RWPE2 (cell line): Measurements from ENCODE around the gene ARHGAP32.

Source experiments
- ATAC-seq: fragments of 200-7000 bp; cut with Tn5 transposase; 3 replicates; pipeline ENCODE4 v1.9.1; 2021; ENCODE audit warnings: low read depth
- DNase-seq: peaks from one replicate; pipeline ENCODE4 v3.0.0-alpha.2; 2020; ENCODE audit warnings: low spot score
- H3K27ac ChIP-seq: fragments of 450-650 bp; 2 replicates; pipeline ENCODE4 v1.5.1; 2017; ENCODE audit warnings: mild to moderate bottlenecking; ENCODE audit not compliant: poor library complexity, severe bottlenecking
- H3K27me3 ChIP-seq: fragments of 250-450 bp; sonication (Bioruptor Pico); 2 replicates; pipeline ENCODE4 v1.5.1; 2021; ENCODE audit warnings: mild to moderate bottlenecking, moderate library complexity; ENCODE audit not compliant: insufficient read depth, poor library complexity, severe bottlenecking
- H3K36me3 ChIP-seq: fragments of 250-450 bp; sonication (Bioruptor Pico); 2 replicates; pipeline ENCODE4 v1.5.1; 2020; ENCODE audit warnings: low read depth, mild to moderate bottlenecking, moderate library complexity
- H3K4me1 ChIP-seq: fragments of 250-450 bp; sonication (Bioruptor Pico); 2 replicates; pipeline ENCODE4 v1.5.1; 2021; ENCODE audit warnings: mild to moderate bottlenecking, moderate library complexity; ENCODE audit not compliant: insufficient read depth, poor library complexity, severe bottlenecking
- H3K4me3 ChIP-seq: fragments of 250-450 bp; sonication (Bioruptor Pico); 2 replicates; pipeline ENCODE4 v1.5.1; 2021; ENCODE audit warnings: mild to moderate bottlenecking, moderate library complexity; ENCODE audit not compliant: severe bottlenecking
- H3K9me3 ChIP-seq: fragments of 250-450 bp; sonication (Bioruptor Pico); 2 replicates; pipeline ENCODE4 v1.5.1; 2021; ENCODE audit warnings: mild to moderate bottlenecking, moderate library complexity; ENCODE audit not compliant: severe bottlenecking
- CTCF ChIP-seq: fragments of 450-650 bp; IDR thresholded peaks from one replicate; pipeline ENCODE4 v1.5.1; 2017; ENCODE audit warnings: mild to moderate bottlenecking, moderate library complexity; ENCODE audit not compliant: poor library complexity, severe bottlenecking

Gene ARHGAP32

DNA sequence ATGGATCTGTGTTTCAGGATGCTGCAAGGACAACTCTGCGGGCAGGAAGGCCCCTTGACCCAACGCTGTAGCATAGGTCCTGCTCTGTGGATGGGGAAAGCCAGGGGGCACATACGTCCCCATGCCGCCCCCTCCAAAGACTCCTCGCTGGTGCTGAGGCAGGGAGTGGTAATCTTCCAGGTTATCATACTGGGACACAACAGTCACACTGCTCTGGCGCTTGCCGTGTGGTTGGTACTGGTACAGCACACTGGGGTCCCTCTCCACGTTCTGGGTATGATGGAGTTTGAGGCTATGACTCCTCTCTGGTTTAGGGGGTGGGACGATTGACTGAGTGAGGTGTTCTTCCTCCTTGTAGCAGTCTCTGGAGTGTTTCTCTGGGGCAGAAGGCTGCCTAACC is 223.2 kb downstream of the ARHGAP32 start:
- no peaks in the 10 kb centered on the region for H3K9me3 ChIP-seq
- TF ChIP-seq CTCF: no peak
- ATAC-seq (no peak; the same call in 2 of the 3 replicates), DNase-seq (no peak)
- H3K36me3 ChIP-seq: peaks cover 26% of the 10 kb centered on the region
- no peaks in the 10 kb centered on the region for H3K27me3 ChIP-seq
- no peaks in the 10 kb centered on the region for H3K4me1 ChIP-seq
- H3K27ac ChIP-seq: no peak overlapping the region
- H3K4me3 ChIP-seq: no peak overlapping the region

GRCh38 chr11:128967578-128967977 is 224.5 kb downstream of the ARHGAP32 start:
- Histone ChIP-seq H3K27me3 (no peaks in the 10 kb centered on the region), H3K36me3 (peaks cover 23% of the 10 kb centered on the region), H3K4me1 (no peaks in the 10 kb centered on the region), H3K27ac (no peak overlapping the region), H3K4me3 (no peak overlapping the region), H3K9me3 (no peaks in the 10 kb centered on the region)
- DNase-seq: no peak
- no peak for TF ChIP-seq CTCF
- no peak for ATAC-seq

- no peak for ATAC-seq
- H3K9me3 ChIP-seq: no peaks in the 10 kb centered on the region
- H3K27me3 ChIP-seq: no peaks in the 10 kb centered on the region
- no peaks in the 10 kb centered on the region for H3K4me1 ChIP-seq
- no peak overlapping the region for H3K4me3 ChIP-seq
- TF ChIP-seq CTCF: no peak
- H3K36me3 ChIP-seq: peaks cover 19% of the 10 kb centered on the region; the same call in 1 of the 2 replicates
- no peak overlapping the region for H3K27ac ChIP-seq
- no peak for DNase-seq
These were observed 226.6 kb downstream of the ARHGAP32 start for GRCh38 chr11:128965485-128965884.

DNA sequence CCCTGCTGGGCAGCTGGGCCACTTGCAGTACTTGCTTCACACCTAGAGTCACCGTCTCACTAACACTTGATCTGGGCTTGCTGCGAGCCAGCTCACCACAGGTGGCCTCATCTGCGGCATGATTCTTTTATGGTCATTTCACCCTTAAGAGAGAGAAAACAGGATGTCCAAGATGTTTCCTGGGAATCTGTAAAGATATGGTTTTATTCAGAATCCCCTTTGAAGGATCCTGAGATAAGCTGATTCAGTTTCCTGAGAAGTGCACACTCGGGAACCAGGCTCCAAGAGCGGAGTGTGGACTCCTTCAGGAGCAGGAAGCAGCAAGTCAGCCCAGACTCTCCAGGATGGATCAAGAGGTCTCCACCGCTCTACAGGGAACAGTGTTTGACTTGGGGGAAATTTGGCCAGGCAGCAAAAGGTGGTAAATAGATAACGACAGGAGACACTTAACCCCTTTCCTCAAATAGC is 227.6 kb downstream of the ARHGAP32 start:
- peaks cover 12% of the 10 kb centered on the region; the same call in 1 of the 2 replicates for H3K36me3 ChIP-seq
- H3K9me3 ChIP-seq: no peaks in the 10 kb centered on the region
- TF ChIP-seq CTCF: no peak
- ATAC-seq (no peak), DNase-seq (no peak)
- no peaks in the 10 kb centered on the region for H3K27me3 ChIP-seq
- H3K4me1 ChIP-seq: no peaks in the 10 kb centered on the region
- no peak overlapping the region for H3K27ac ChIP-seq
- H3K4me3 ChIP-seq: no peak overlapping the region

DNA sequence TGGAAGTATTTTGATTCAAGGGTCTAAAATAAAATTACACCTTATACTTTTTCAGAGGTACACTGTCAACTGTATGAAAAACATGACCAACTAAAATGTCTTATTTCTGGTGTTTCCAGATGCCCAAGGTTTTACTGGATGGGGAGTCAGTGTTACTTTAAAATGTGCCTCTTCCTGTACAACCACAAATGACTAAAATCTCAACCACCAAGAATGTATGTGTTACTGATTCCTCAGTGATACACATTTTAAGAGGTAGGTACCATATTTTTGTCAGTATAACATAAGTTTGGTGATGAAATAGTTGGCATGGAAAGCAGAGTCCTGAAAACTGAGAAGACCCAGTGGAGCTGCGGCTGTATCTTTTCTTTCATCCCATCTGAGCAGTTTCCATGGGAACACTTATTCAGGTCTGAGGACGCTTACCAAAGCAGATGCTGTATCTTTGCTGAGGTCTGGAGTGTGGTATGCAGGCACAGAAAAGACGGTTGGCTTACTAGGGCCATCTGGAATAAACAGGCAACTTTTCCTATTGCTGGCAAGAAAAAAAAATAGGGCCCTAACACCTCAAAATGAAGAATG is 228.3 kb downstream of the ARHGAP32 start:
- peaks cover 12% of the 10 kb centered on the region; the same call in 1 of the 2 replicates for H3K36me3 ChIP-seq
- H3K4me3 ChIP-seq: no peak overlapping the region
- ATAC-seq: no peak
- H3K27ac ChIP-seq: no peak overlapping the region
- no peaks in the 10 kb centered on the region for H3K4me1 ChIP-seq
- DNase-seq: no peak
- TF ChIP-seq CTCF: no peak
- H3K9me3 ChIP-seq: no peaks in the 10 kb centered on the region
- H3K27me3 ChIP-seq: no peaks in the 10 kb centered on the region
